Lower lobe of right lung (tissue), 2 donors: Measurements from ENCODE around the gene TMEM134. TPM values are rescaled to one million over a fixed set of nuclear protein-coding genes. Genes with fewer than 3 reads are reported as not detected.

Source experiments
- ATAC-seq, 2 donors: fragments of 200-7000 bp; cut with Tn5 transposase; one replicate each; pipeline ENCODE4 v1.9.1; 2020 to 2022; ENCODE audit warnings: mild to moderate bottlenecking in 2 of 2, moderate library complexity in 2 of 2
- DNase-seq: peaks from one replicate; pipeline ENCODE4 v3.0.0-alpha.2; 2020
- H3K27ac ChIP-seq: fragments of 200-600 bp; one replicate; pipeline ENCODE4 v1.8.0; 2022
- H3K27me3 ChIP-seq: fragments of 200-600 bp; one replicate; pipeline ENCODE4 v1.8.0; 2022; ENCODE audit warnings: low read depth
- H3K36me3 ChIP-seq: fragments of 200-600 bp; one replicate; pipeline ENCODE4 v1.8.0; 2022; ENCODE audit warnings: mild to moderate bottlenecking
- H3K4me1 ChIP-seq: fragments of 200-600 bp; one replicate; pipeline ENCODE4 v1.8.0; 2022
- H3K4me3 ChIP-seq: fragments of 200-600 bp; one replicate; pipeline ENCODE4 v1.8.0; 2022; ENCODE audit warnings: mild to moderate bottlenecking
- H3K9me3 ChIP-seq: fragments of 200-600 bp; one replicate; pipeline ENCODE4 v1.8.0; 2022
- intact Hi-C: fragments of 100-400 bp; cut with DNase I; formaldehyde crosslinking; loops from one replicate; pipeline ENCODE4 v1.11.0; 2022
- total RNA-seq: library from RNA; stranded (reverse); fragmentation: NEBNext Ultra II Directional; extraction: Animal tissue kit (Norgen Biotek cat#: 25700); gene quantifications from one replicate; pipeline ENCODE4 v1.2.1, GENCODE V29; 2021
- TF ChIP-seq, protein P1 (sequence below): fragments of 200-600 bp; IDR thresholded peaks from one replicate; pipeline ENCODE4 v1.8.0; 2022; ENCODE audit warnings: antibody characterized with exemption, mild to moderate bottlenecking
- donor health status: DM: no; HTN: yes; CAD: no; lungs with severe emphysema.

Gene TMEM134
- total RNA-seq, 1 donor from 2014 or later, result 49.1 TPM

- TF ChIP-seq, protein P1, sequence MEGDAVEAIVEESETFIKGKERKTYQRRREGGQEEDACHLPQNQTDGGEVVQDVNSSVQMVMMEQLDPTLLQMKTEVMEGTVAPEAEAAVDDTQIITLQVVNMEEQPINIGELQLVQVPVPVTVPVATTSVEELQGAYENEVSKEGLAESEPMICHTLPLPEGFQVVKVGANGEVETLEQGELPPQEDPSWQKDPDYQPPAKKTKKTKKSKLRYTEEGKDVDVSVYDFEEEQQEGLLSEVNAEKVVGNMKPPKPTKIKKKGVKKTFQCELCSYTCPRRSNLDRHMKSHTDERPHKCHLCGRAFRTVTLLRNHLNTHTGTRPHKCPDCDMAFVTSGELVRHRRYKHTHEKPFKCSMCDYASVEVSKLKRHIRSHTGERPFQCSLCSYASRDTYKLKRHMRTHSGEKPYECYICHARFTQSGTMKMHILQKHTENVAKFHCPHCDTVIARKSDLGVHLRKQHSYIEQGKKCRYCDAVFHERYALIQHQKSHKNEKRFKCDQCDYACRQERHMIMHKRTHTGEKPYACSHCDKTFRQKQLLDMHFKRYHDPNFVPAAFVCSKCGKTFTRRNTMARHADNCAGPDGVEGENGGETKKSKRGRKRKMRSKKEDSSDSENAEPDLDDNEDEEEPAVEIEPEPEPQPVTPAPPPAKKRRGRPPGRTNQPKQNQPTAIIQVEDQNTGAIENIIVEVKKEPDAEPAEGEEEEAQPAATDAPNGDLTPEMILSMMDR, result no peak
- peaks cover 52% of the 10 kb centered on the region for H3K36me3 ChIP-seq
- no peak overlapping the region for H3K27ac ChIP-seq
- no peak overlapping the region for H3K4me3 ChIP-seq
- peaks cover 26% of the 10 kb centered on the region for H3K4me1 ChIP-seq
- intact Hi-C loops, result no loop called here
- H3K9me3 ChIP-seq, result no peaks in the 10 kb centered on the region
- DNase-seq (no peak), ATAC-seq (no peak)
- H3K27me3 ChIP-seq, result no peaks in the 10 kb centered on the region
Observed at GRCh38 chr11:67501854-67502253, 32.8 kb upstream of the TMEM134 start.

- intact Hi-C loops, result no loop called here
- ATAC-seq, result no peak
Observed at GRCh38 chr11:67500831-67501715, 32.0 kb upstream of the TMEM134 start.

GRCh38 chr11:67500484-67500821 lies 31.4 kb upstream of the TMEM134 start:
- peaks cover 12% of the 10 kb centered on the region for H3K4me1 ChIP-seq
- H3K36me3 ChIP-seq, result peaks cover 56% of the 10 kb centered on the region
- intact Hi-C loops, result no loop called here
- H3K4me3 ChIP-seq, result no peak overlapping the region
- H3K9me3 ChIP-seq, result no peaks in the 10 kb centered on the region
- DNase-seq (no peak), ATAC-seq (no peak)
- no peaks in the 10 kb centered on the region for H3K27me3 ChIP-seq
- TF ChIP-seq, protein P1, result no peak
- H3K27ac ChIP-seq, result no peak overlapping the region

More at GRCh38 chr11:67500831-67501715, 32.0 kb upstream of the TMEM134 start:
- Histone ChIP-seq H3K9me3 (no peaks in the 10 kb centered on the region), H3K4me1 (peaks cover 18% of the 10 kb centered on the region), H3K4me3 (no peak overlapping the region), H3K27me3 (no peaks in the 10 kb centered on the region), H3K27ac (no peak overlapping the region), H3K36me3 (peaks cover 50% of the 10 kb centered on the region)
- no peak for DNase-seq
- TF ChIP-seq, protein P1, result no peak

DNA sequence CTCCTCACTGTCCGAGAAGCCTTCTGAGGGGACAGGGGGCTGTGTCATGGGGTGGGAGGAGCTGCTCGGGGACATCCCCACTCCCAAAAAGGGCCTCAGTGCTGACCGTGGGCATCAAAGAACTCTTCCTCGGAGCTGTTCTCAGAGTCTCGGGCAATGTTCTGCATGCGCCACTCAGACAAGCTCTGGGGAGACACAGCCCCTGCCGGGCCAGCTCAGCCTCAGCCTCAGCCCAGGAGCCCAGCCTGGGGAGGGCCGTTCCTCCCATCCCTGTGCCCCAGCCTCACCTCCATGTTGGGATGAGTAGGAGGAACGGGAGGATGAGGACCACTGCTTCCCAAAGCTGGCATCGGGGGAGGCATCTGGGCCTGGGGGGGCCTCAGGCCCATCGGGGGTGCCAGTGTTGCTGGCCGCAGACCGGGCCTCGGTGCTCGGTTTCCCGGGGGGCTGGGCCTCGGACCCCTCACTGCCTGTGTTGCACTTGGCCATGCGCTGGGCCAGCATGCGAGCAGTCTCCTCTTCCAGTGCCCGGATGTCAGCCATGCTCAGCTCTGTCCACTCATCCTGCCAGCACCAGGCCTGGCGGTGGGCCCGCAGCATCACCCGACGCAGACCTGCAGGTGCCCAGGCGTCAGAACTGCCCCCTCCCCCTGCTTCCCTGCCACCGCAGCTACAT lies 30.9 kb upstream of the TMEM134 start:
- Histone ChIP-seq H3K27ac (no peak overlapping the region), H3K4me1 (peaks cover 10% of the 10 kb centered on the region), H3K4me3 (no peak overlapping the region), H3K9me3 (no peaks in the 10 kb centered on the region), H3K36me3 (peaks cover 61% of the 10 kb centered on the region), H3K27me3 (no peaks in the 10 kb centered on the region)
- ATAC-seq (no peak), DNase-seq (no peak)
- TF ChIP-seq, protein P1, result no peak
- intact Hi-C loops, result no loop called here

- ATAC-seq (peak in 1 of 2 donors; percentile 2), DNase-seq (no peak)
- intact Hi-C loops, result no loop called here
- Histone ChIP-seq H3K4me3 (no peak overlapping the region), H3K27me3 (no peaks in the 10 kb centered on the region), H3K9me3 (no peaks in the 10 kb centered on the region), H3K27ac (no peak overlapping the region), H3K4me1 (peaks cover 5% of the 10 kb centered on the region), H3K36me3 (peaks cover 73% of the 10 kb centered on the region)
- TF ChIP-seq, protein P1, result no peak
Observed at GRCh38 chr11:67498544-67498972, 29.5 kb upstream of the TMEM134 start.
